Kidney (tissue), 14 donors: ENCODE measurements around the gene TRAK1. TPM values are rescaled to one million over a fixed set of nuclear protein-coding genes. Genes with fewer than 3 reads are reported as not detected.

Source experiments
- DNase-seq, 5 donors: peaks; one replicate each; pipeline ENCODE4 v3.0.0-alpha.2; 2013 to 2020
- FAIRE-seq: peaks from 2 replicates; lab custom pipeline; 2012; peaks lifted over from hg19 to GRCh38; lab: Jason Lieb, UNC
- H3K27ac ChIP-seq, 2 donors: one replicate each; pipeline ENCODE4 v1.7.0; 2013; ENCODE audit warnings: low read depth in 2 of 2, low read length in 2 of 2, inconsistent platforms in 1 of 2
- H3K27me3 ChIP-seq: one replicate; pipeline ENCODE4 v1.7.1; 2013; ENCODE audit warnings: low read length, inconsistent platforms; ENCODE audit not compliant: control insufficient read depth, insufficient read depth
- H3K36me3 ChIP-seq, 3 donors: one replicate each; pipeline versions ENCODE4 v1.7.0 to v1.7.1; 2013; ENCODE audit warnings: low read length in 3 of 3, control low read depth in 1 of 3, inconsistent platforms in 1 of 3; ENCODE audit not compliant: insufficient read depth in 3 of 3, control insufficient read depth in 2 of 3
- H3K4me1 ChIP-seq, 3 donors: one replicate each; pipeline versions ENCODE4 v1.7.0 to v1.7.1; 2013; ENCODE audit warnings: low read length in 3 of 3, inconsistent platforms in 1 of 3, low read depth in 1 of 3; ENCODE audit not compliant: control insufficient read depth in 2 of 3, insufficient read depth in 2 of 3
- H3K4me3 ChIP-seq, 3 donors: one replicate each; pipeline versions ENCODE4 v1.7.0 to v1.8.1; 2013; ENCODE audit warnings: low read length in 3 of 3, control low read depth in 1 of 3, inconsistent platforms in 1 of 3
- H3K9ac ChIP-seq, 3 donors: one replicate each; pipeline versions ENCODE4 v1.7.0 to v1.7.1; 2013; ENCODE audit warnings: low read length in 3 of 3, control low read depth in 1 of 3, inconsistent platforms in 1 of 3
- H3K9me3 ChIP-seq, 3 donors: one replicate each; pipeline versions ENCODE4 v1.7.0 to v1.7.1; 2013; ENCODE audit warnings: low read length in 3 of 3, control low read depth in 1 of 3, inconsistent platforms in 1 of 3; ENCODE audit not compliant: control insufficient read depth in 2 of 3, insufficient read depth in 1 of 3
- CTCF ChIP-seq: IDR thresholded peaks from 3 replicates; pipeline ENCODE4 v1.5.1; 2012; ENCODE audit warnings: mild to moderate bottlenecking, moderate library complexity, borderline replicate concordance; ENCODE audit not compliant: insufficient read depth; ENCODE audit errors: extremely low read depth
- intact Hi-C: fragments of 100-400 bp; cut with DNase I; formaldehyde crosslinking; loops from one replicate; pipeline ENCODE4 v1.11.1; 2022
- polyA plus RNA-seq: library from polyadenylated mRNA; stranded (reverse); fragments of 350-450 nt; fragmentation: Illumina TruSeq; extraction: RNeasy Lipid Tissue Mini Kit (QIAGEN cat#74804); gene quantifications from one replicate; pipeline ENCODE4 v1.2.3, GENCODE V29; 2014; ENCODE audit warnings: low read depth, low replicate concordance; ENCODE audit not compliant: insufficient read depth
- total RNA-seq: library from RNA; stranded (reverse); fragmentation: NEBNext Ultra II Directional; extraction: Animal tissue kit (Norgen Biotek cat#: 25700); gene quantifications from one replicate; pipeline ENCODE4 v1.2.1, GENCODE V29; 2021
- donor health status: control.
- donor health status: control.
- donor health status: control.
- donor health status: control.
- donor health status: control.
- donor health status: DM: yes; HTN: yes; CAD: no.
- donor health status: Normal renal cell carcinoma (clear cell type).

Gene TRAK1
- total and polyA plus RNA-seq, 2 donors from 2014 or later, result 16.2 to 41.0 TPM

- H3K4me1 ChIP-seq, result peaks cover 0 to 4% (median 0%) of the 10 kb centered on the region in 3 donors
- no peaks in the 10 kb centered on the region for H3K9me3 ChIP-seq
- peak; percentile 54 for FAIRE-seq
- no peak for DNase-seq
- intact Hi-C loops, result no loop called here
- no peaks in the 10 kb centered on the region for H3K36me3 ChIP-seq
- H3K4me3 ChIP-seq, result no peak overlapping the region
- H3K27ac ChIP-seq, result peak overlapping the region; percentile 23 to 67
- TF ChIP-seq CTCF, result no peak
- no peaks in the 10 kb centered on the region for H3K27me3 ChIP-seq
- peak overlapping the region in 1 of 3 donors; percentile 26 for H3K9ac ChIP-seq
These were observed 15.5 kb downstream of the TRAK1 start for GRCh38 chr3:42106646-42107045.

- intact Hi-C loops, result no loop called here
These were observed 19.5 kb downstream of the TRAK1 start for GRCh38 chr3:42110631-42111030.

GRCh38 chr3:42114130-42114725 lies 23.1 kb downstream of the TRAK1 start:
- Histone ChIP-seq H3K27me3 (no peaks in the 10 kb centered on the region), H3K9me3 (no peaks in the 10 kb centered on the region), H3K9ac (no peak overlapping the region), H3K27ac (no peak overlapping the region), H3K4me1 (peaks cover 0 to 15% (median 10%) of the 10 kb centered on the region in 3 donors), H3K4me3 (no peak overlapping the region), H3K36me3 (no peaks in the 10 kb centered on the region)
- no peak for TF ChIP-seq CTCF
- no peak for FAIRE-seq
- no peak for DNase-seq
- intact Hi-C loops, result no loop called here

More at GRCh38 chr3:42110631-42111030, 19.5 kb downstream of the TRAK1 start:
- no peaks in the 10 kb centered on the region for H3K27me3 ChIP-seq
- FAIRE-seq, result no peak
- no peak overlapping the region for H3K9ac ChIP-seq
- H3K9me3 ChIP-seq, result no peaks in the 10 kb centered on the region
- peaks cover 0 to 3% (median 0%) of the 10 kb centered on the region in 3 donors for H3K4me1 ChIP-seq
- TF ChIP-seq CTCF, result no peak
- H3K4me3 ChIP-seq, result no peak overlapping the region
- DNase-seq, result no peak
- H3K27ac ChIP-seq, result no peak overlapping the region
- no peaks in the 10 kb centered on the region for H3K36me3 ChIP-seq
